ENCODE measurements around the gene CTBP1. TPM values are rescaled to one million over a fixed set of nuclear protein-coding genes. Genes with fewer than 3 reads are reported as not detected.
A peak's percentile ranks its signal among the peaks of the same experiment; 100 is the strongest.

CTBP1 gene
- total RNA-seq, 3 donors from 2014 or later, result 130 to 159 (median 133) TPM

DNA sequence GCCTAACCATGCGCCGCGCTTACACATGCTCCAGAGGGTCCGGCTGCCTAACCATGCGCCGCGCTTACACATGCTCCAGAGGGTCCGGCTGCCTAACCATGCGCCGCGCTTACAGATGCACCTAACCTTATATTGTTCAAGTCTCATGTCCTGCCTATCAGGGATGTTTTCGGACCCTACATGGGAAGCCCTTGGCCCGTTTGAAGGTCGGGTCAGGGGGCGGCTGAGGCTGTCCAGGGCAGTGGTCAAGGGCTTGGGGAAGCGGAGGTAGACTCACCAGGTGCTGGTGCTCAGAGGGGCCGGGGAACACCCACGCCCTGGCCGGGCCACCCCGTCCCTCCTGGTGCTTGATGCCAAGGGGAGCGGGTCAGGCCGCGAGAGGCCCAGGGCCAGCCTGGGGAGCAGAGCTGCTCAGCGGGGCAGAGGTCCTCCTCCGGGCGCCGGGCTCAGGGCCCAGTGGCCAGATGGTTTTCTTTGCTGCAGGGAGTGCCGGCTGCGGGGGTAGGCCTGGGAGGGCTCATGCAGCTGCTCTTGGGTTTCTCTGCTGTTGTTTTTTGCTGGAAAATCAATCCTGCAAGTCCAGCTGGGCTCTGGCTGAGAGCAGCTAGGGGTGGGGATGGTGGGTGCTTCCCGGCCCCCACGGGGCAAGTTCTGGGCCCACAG, 41.2 kb downstream of the CTBP1 start:
- Histone ChIP-seq H3K27ac (peak overlapping the region in 1 of 2 donors; percentile 85), H3K27me3 (no peaks in the 10 kb centered on the region), H3K36me3 (no peaks in the 10 kb centered on the region), H3K4me3 (peak overlapping the region in 1 of 3 donors; percentile 40), H3K4me1 (peaks cover 3 to 5% of the 10 kb centered on the region in 2 donors), H3K9me3 (no peaks in the 10 kb centered on the region)
- intact Hi-C loops (cut with DNase I; ENCODE audit: low total_unique reads), result no loop called here
- TF ChIP-seq, protein P1, sequence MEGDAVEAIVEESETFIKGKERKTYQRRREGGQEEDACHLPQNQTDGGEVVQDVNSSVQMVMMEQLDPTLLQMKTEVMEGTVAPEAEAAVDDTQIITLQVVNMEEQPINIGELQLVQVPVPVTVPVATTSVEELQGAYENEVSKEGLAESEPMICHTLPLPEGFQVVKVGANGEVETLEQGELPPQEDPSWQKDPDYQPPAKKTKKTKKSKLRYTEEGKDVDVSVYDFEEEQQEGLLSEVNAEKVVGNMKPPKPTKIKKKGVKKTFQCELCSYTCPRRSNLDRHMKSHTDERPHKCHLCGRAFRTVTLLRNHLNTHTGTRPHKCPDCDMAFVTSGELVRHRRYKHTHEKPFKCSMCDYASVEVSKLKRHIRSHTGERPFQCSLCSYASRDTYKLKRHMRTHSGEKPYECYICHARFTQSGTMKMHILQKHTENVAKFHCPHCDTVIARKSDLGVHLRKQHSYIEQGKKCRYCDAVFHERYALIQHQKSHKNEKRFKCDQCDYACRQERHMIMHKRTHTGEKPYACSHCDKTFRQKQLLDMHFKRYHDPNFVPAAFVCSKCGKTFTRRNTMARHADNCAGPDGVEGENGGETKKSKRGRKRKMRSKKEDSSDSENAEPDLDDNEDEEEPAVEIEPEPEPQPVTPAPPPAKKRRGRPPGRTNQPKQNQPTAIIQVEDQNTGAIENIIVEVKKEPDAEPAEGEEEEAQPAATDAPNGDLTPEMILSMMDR (IDR thresholded peaks at IDR 0.05), result no peak
- TF ChIP-seq POLR2AphosphoS5 (IDR thresholded peaks at IDR 0.05), result no peak
- DNase-seq (ENCODE audit: low spot score in 2 of 2), result peak in 1 of 2 donors; percentile 49

DNA sequence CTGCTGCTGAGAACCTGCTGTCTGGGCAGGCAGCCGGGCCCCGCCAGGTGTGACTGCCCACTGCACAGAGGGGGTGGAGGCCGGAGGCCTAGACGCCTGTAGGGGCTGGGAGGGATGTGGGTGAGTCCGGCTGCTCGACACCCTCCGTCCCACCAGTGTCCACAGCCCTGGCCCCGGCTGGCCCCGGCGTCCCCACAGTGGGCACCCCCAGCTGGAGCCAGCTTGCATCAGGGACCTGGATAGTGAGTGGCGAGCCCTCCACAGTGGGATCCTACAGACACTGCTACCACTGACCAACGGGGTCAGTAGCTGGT, 41.8 kb downstream of the CTBP1 start:
- Histone ChIP-seq H3K27me3 (no peaks in the 10 kb centered on the region), H3K27ac (no peak overlapping the region), H3K4me3 (no peak overlapping the region), H3K4me1 (peaks cover under 1 to 5% of the 10 kb centered on the region in 2 donors), H3K9me3 (no peaks in the 10 kb centered on the region), H3K36me3 (no peaks in the 10 kb centered on the region)
- TF ChIP-seq, protein P1 (IDR thresholded peaks at IDR 0.05), result no peak
- no peak for TF ChIP-seq POLR2AphosphoS5 (IDR thresholded peaks at IDR 0.05)
- intact Hi-C loops (cut with DNase I; ENCODE audit: low total_unique reads), result no loop called here
- peak in 1 of 2 donors; percentile 36 for DNase-seq (ENCODE audit: low spot score in 2 of 2)

DNA sequence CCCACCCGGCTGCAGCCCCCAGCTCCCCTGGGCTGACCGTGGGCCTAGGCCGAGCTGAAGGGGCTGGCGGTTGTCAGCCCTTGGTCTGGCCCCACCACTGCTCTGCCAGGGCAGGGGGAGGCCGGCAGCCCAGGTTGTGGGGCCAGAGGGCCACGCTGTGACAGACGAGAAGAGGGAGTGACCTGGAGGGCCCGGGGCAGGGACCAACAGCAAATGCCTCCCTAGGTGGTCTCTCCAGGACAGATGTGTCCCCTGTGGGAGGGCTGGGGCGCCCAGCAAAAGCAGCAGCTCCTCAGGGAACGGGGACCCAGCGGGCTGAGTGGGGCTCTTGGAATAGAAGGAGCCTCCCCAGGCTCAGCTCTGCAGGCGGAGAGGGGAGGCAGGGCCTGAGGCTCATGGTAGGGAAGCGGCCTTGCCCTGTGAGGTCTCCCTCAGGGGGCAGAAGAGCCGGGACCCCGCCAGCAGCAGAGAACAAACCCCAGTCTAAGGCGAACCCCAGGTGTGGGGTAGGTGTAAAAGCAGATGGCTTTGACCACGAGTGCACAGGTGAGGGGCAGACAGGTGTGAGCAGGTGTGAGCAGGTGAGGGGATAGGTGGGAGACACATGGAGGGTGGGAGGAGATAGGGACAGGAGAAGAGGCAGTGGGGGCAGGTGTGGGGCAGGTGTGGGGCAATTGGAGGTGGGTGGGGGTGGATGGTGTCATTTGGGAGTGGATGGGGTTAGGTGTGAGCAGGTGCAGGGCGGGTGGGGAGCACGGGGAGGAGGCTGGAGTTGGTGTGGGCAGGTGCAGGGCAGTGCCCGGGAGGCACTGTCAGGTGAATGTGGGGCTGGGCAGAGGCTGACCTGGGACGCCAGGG, 42.4 kb downstream of the CTBP1 start:
- intact Hi-C loops (cut with DNase I; ENCODE audit: low total_unique reads), result no loop called here
- peak overlapping the region in 1 of 2 donors; percentile 1 for H3K27ac ChIP-seq

DNA sequence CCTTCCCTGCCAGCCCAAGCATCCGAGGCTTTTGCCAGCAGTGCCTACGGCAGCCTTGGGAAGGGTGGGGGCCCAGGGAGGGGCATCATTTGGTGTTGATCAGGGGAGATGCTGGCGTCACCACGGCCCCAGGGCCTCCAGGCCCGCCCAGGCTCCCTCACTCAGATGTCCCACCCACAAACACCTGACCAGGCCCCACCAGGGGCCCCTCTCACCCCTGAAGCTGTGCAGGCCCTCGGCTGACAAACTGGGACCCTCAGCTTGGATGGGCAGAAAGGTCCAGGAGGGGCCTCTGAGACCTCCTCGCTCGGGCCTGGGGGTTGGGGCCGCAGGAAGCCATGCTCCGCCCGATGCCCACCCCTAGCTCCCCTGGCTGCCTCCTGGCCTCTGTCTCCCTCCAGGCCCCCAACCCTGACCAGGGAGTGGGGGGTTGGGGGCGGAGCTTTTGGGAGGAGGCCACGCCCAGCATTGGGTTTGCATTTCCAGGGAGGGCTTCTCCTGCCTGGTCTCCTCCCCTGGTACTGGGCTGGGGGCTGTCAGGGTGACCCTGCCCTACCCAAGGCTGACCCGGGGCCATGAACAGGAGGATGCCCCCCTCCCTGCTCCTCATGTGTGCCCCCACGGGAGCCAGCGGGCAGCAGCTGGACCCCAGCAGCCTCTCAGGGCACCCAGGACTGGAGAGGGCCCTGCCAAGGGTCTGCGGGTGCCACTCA, 43.2 kb downstream of the CTBP1 start:
- Histone ChIP-seq H3K27ac (peak overlapping the region in 1 of 2 donors; percentile 1), H3K9me3 (no peaks in the 10 kb centered on the region), H3K36me3 (no peaks in the 10 kb centered on the region), H3K4me1 (peaks cover 0 to 2% of the 10 kb centered on the region in 2 donors), H3K27me3 (no peaks in the 10 kb centered on the region), H3K4me3 (no peak overlapping the region)
- intact Hi-C loops (cut with DNase I; ENCODE audit: low total_unique reads), result no loop called here
- TF ChIP-seq POLR2A (IDR thresholded peaks at IDR 0.05), result no peak
- TF ChIP-seq POLR2AphosphoS5 (IDR thresholded peaks at IDR 0.05), result no peak
- TF ChIP-seq, protein P1 (IDR thresholded peaks at IDR 0.05), result no peak
- peak; percentile 11 to 31 for DNase-seq (ENCODE audit: low spot score in 2 of 2)

More for the DNA sequence above, 42.4 kb downstream of the CTBP1 start:
- H3K4me1 ChIP-seq, result peaks cover 0 to 5% of the 10 kb centered on the region in 2 donors
- H3K36me3 ChIP-seq, result no peaks in the 10 kb centered on the region
- no peaks in the 10 kb centered on the region for H3K9me3 ChIP-seq
- DNase-seq (ENCODE audit: low spot score in 2 of 2), result peak in 1 of 2 donors; percentile 34
- no peaks in the 10 kb centered on the region for H3K27me3 ChIP-seq
- H3K4me3 ChIP-seq, result no peak overlapping the region
- TF ChIP-seq, protein P1 (IDR thresholded peaks at IDR 0.05), result no peak
- no peak for TF ChIP-seq POLR2A (IDR thresholded peaks at IDR 0.05)
- TF ChIP-seq POLR2AphosphoS5 (IDR thresholded peaks at IDR 0.05), result no peak

All from breast epithelium (tissue), 4 donors.